HFF-Myc (cell line): Measurements from ENCODE around the gene GADL1.

Experiments
- DNase-seq: peaks from one replicate; pipeline ENCODE4 v3.0.0-alpha.2; 2011; ENCODE audit warnings: low read depth; ENCODE audit errors: extremely low read depth
- H3K4me3 ChIP-seq: replicated peaks from 2 replicates; pipeline ENCODE4 v1.5.1; 2011; ENCODE audit warnings: low read depth, mild to moderate bottlenecking, control low read depth, low read length
- CTCF ChIP-seq: IDR thresholded peaks from 2 replicates; pipeline ENCODE4 v1.5.1; 2012; ENCODE audit warnings: mild to moderate bottlenecking, low read depth, low read length, control low read depth; ENCODE audit errors: missing control alignments

GADL1 gene

GRCh38 chr3:30871720-30872119 is 22.7 kb downstream of the GADL1 start:
- TF ChIP-seq CTCF, result no peak
- H3K4me3 ChIP-seq, result no peak overlapping the region
- no peak for DNase-seq

GRCh38 chr3:30864836-30865235 is 29.6 kb downstream of the GADL1 start:
- DNase-seq, result no peak
- H3K4me3 ChIP-seq, result no peak overlapping the region
- TF ChIP-seq CTCF, result no peak

GRCh38 chr3:30864132-30864531 is 30.3 kb downstream of the GADL1 start:
- DNase-seq, result no peak
- H3K4me3 ChIP-seq, result no peak overlapping the region
- no peak for TF ChIP-seq CTCF

- TF ChIP-seq CTCF, result no peak
- no peak overlapping the region for H3K4me3 ChIP-seq
- no peak for DNase-seq
Measured at GRCh38 chr3:30862004-30862403, 32.5 kb downstream of the GADL1 start.

GRCh38 chr3:30858894-30859389 is 35.5 kb downstream of the GADL1 start:
- no peak overlapping the region for H3K4me3 ChIP-seq
- no peak for TF ChIP-seq CTCF
- DNase-seq, result no peak

GRCh38 chr3:30855400-30856292 is 38.8 kb downstream of the GADL1 start:
- H3K4me3 ChIP-seq, result no peak overlapping the region
- TF ChIP-seq CTCF, result no peak
- DNase-seq, result no peak

- H3K4me3 ChIP-seq, result no peak overlapping the region
- DNase-seq, result no peak
- no peak for TF ChIP-seq CTCF
Measured at GRCh38 chr3:30852833-30853232, 41.6 kb downstream of the GADL1 start.
